Panc1 (cell line): ENCODE measurements around the gene KRT34. TPM values are rescaled to one million over a fixed set of nuclear protein-coding genes. Genes with fewer than 3 reads are reported as not detected.

ENCODE experiments used
- ATAC-seq: fragments of 200-7000 bp; cut with Tn5 transposase; 2 replicates; pipeline ENCODE4 v1.9.1; 2020; ENCODE audit warnings: mild to moderate bottlenecking, moderate library complexity
- BruUV-seq: library from RNA; stranded (reverse); fragments of 400-500 nt; replicated peaks from 2 replicates; lab custom pipeline; 2021; lab: Mats Ljungman, UMichigan
- CTCF ChIA-PET: fragments of 300-600 bp; sonication (Branson Sonifier 250); formaldehyde crosslinking; loops from one replicate; lab custom pipeline; 2022; ENCODE audit warnings: antibody characterized with exemption; lab: Charles Lee
- POLR2A ChIA-PET: fragments of 300-600 bp; sonication (Branson Sonifier 250); formaldehyde crosslinking; loops from one replicate; lab custom pipeline; 2022; ENCODE audit warnings: antibody characterized with exemption; lab: Charles Lee
- DNase-seq: peaks from one replicate; pipeline ENCODE4 v3.0.0-alpha.2; 2010; ENCODE audit warnings: low read depth, low spot score
- H3K27ac ChIP-seq: 2 replicates; pipeline ENCODE4 v1.5.1; 2011; ENCODE audit warnings: mild to moderate bottlenecking, low read length, inconsistent platforms
- H3K27me3 ChIP-seq: fragments of 200-500 bp; sonication (Bioruptor generic); 2 replicates; pipeline ENCODE4 v1.6.0; 2014; ENCODE audit warnings: low read length, inconsistent platforms; ENCODE audit not compliant: control insufficient read depth, insufficient read depth
- H3K36me3 ChIP-seq: fragments of 200-500 bp; sonication (Bioruptor generic); 2 replicates; pipeline ENCODE4 v1.5.1; 2014; ENCODE audit warnings: inconsistent platforms, mild to moderate bottlenecking, low read length, moderate library complexity; ENCODE audit not compliant: control insufficient read depth, insufficient read depth
- H3K4me1 ChIP-seq: 2 replicates; pipeline ENCODE4 v1.5.1; 2011; ENCODE audit warnings: inconsistent platforms, mild to moderate bottlenecking, low read length, moderate library complexity; ENCODE audit not compliant: control insufficient read depth, insufficient read depth
- H3K4me3 ChIP-seq, 2 experiments: 2 replicates each; pipeline ENCODE4 v1.5.1; 2011 to 2012; ENCODE audit warnings: low read depth in 2 of 2, low read length in 2 of 2, mild to moderate bottlenecking in 2 of 2, inconsistent platforms in 1 of 2, moderate library complexity in 1 of 2
- H3K9me3 ChIP-seq: fragments of 200-500 bp; sonication (Bioruptor generic); 2 replicates; pipeline ENCODE4 v1.5.1; 2014; ENCODE audit warnings: low read depth, mild to moderate bottlenecking, inconsistent platforms, low read length, moderate library complexity; ENCODE audit not compliant: control insufficient read depth, insufficient read depth
- POLR2AphosphoS5 ChIP-seq: IDR thresholded peaks from 2 replicates; pipeline ENCODE4 v1.6.1; 2012; ENCODE audit warnings: mild to moderate bottlenecking, low read depth, low read length, moderate library complexity
- SIN3A ChIP-seq: IDR thresholded peaks from 2 replicates; pipeline ENCODE4 v1.6.1; 2012; ENCODE audit warnings: low read depth, mild to moderate bottlenecking, low read length, moderate library complexity, borderline replicate concordance; ENCODE audit not compliant: insufficient read depth
- TCF7L2 ChIP-seq: IDR thresholded peaks from 2 replicates; pipeline ENCODE4 v1.6.1; 2011; ENCODE audit warnings: mild to moderate bottlenecking, low read depth, low read length, inconsistent platforms
- in situ Hi-C: cut with HindIII; loops from 2 replicates; pipeline ENCODE4 v1.10.0; 2016; ENCODE audit warnings: low sequenced_read_pairs, low pct_unique_long_range_greater_than_20kb
- intact Hi-C: fragments of 100-400 bp; cut with micrococcal nuclease; formaldehyde crosslinking; loops from one replicate; pipeline ENCODE4 v1.10.0; 2022; ENCODE audit not compliant: unreplicated experiment
- total RNA-seq: library from RNA; stranded (reverse); gene quantifications from one replicate; pipeline ENCODE4 v1.2.1, GENCODE V29; 2021; ENCODE audit not compliant: unreplicated experiment
- TF ChIP-seq, protein P1 (sequence below), 2 experiments: IDR thresholded peaks; 2 replicates each; pipeline ENCODE4 v1.6.1; 2011 to 2012; ENCODE audit warnings: low read depth in 2 of 2, control low read depth in 1 of 2, low read length in 1 of 2, mild to moderate bottlenecking in 1 of 2, moderate library complexity in 1 of 2; ENCODE audit not compliant: insufficient read depth in 1 of 2
- TF ChIP-seq, protein P2 (sequence below): fragments of 450-650 bp; IDR thresholded peaks from 2 replicates; pipeline ENCODE4 v1.5.1; 2017; ENCODE audit warnings: mild to moderate bottlenecking

The KRT34 gene
- total RNA-seq, 1 experiment from 2014 or later: not detected

DNA sequence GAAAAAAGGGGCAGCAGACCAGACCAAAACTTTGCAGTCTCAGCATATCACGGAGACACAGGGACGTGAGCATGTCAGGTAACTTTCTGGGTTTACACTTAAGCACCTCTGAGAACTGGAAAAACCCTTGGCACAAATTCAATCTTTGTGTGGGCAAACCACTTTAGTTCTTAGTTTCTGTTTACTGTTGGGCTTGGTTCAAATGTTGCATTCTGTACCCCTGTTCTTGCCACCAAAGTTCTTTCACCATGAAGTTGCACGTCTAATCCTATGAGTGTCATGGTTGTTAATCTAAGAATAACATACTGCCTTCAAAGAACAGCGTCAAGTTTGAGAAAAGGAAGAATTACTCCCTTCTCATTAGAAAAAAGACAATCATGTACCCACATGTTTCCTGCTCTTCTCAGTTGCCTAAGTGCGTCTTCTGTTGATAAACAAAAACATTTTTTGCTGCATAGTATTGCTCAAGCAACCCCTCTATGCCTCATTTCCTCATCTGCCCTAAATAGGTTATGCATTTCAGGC is 43.1 kb downstream of the KRT34 start:
- ChIA-PET POLR2A (no interaction called here), CTCF (no interaction called here)
- no peaks in the 10 kb centered on the region for H3K9me3 ChIP-seq
- H3K4me1 ChIP-seq: no peaks in the 10 kb centered on the region
- no peaks in the 10 kb centered on the region for H3K36me3 ChIP-seq
- no peak for TF ChIP-seq SIN3A
- TF ChIP-seq TCF7L2: no peak
- TF ChIP-seq, protein P1, sequence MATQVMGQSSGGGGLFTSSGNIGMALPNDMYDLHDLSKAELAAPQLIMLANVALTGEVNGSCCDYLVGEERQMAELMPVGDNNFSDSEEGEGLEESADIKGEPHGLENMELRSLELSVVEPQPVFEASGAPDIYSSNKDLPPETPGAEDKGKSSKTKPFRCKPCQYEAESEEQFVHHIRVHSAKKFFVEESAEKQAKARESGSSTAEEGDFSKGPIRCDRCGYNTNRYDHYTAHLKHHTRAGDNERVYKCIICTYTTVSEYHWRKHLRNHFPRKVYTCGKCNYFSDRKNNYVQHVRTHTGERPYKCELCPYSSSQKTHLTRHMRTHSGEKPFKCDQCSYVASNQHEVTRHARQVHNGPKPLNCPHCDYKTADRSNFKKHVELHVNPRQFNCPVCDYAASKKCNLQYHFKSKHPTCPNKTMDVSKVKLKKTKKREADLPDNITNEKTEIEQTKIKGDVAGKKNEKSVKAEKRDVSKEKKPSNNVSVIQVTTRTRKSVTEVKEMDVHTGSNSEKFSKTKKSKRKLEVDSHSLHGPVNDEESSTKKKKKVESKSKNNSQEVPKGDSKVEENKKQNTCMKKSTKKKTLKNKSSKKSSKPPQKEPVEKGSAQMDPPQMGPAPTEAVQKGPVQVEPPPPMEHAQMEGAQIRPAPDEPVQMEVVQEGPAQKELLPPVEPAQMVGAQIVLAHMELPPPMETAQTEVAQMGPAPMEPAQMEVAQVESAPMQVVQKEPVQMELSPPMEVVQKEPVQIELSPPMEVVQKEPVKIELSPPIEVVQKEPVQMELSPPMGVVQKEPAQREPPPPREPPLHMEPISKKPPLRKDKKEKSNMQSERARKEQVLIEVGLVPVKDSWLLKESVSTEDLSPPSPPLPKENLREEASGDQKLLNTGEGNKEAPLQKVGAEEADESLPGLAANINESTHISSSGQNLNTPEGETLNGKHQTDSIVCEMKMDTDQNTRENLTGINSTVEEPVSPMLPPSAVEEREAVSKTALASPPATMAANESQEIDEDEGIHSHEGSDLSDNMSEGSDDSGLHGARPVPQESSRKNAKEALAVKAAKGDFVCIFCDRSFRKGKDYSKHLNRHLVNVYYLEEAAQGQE (IDR thresholded peaks at IDR 0.05; ENCODE audit: insufficient read depth in 1 of 2, low read depth in 2 of 2, low read length in 1 of 2): no peak
- no peak for TF ChIP-seq POLR2AphosphoS5
- TF ChIP-seq, protein P2, sequence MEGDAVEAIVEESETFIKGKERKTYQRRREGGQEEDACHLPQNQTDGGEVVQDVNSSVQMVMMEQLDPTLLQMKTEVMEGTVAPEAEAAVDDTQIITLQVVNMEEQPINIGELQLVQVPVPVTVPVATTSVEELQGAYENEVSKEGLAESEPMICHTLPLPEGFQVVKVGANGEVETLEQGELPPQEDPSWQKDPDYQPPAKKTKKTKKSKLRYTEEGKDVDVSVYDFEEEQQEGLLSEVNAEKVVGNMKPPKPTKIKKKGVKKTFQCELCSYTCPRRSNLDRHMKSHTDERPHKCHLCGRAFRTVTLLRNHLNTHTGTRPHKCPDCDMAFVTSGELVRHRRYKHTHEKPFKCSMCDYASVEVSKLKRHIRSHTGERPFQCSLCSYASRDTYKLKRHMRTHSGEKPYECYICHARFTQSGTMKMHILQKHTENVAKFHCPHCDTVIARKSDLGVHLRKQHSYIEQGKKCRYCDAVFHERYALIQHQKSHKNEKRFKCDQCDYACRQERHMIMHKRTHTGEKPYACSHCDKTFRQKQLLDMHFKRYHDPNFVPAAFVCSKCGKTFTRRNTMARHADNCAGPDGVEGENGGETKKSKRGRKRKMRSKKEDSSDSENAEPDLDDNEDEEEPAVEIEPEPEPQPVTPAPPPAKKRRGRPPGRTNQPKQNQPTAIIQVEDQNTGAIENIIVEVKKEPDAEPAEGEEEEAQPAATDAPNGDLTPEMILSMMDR: no peak
- no peak for ATAC-seq
- no peak overlapping the region for H3K4me3 ChIP-seq
- no peak for DNase-seq
- no peaks in the 10 kb centered on the region for H3K27me3 ChIP-seq
- no peak overlapping the region for H3K27ac ChIP-seq
- in situ Hi-C loops: no loop called here
- intact Hi-C loops: loop anchor here (5.0 kb wide), 1 partner anchor 432 kb away; no protein-coding TSS in a partner anchor
- BruUV-seq: no TSS peak

DNA sequence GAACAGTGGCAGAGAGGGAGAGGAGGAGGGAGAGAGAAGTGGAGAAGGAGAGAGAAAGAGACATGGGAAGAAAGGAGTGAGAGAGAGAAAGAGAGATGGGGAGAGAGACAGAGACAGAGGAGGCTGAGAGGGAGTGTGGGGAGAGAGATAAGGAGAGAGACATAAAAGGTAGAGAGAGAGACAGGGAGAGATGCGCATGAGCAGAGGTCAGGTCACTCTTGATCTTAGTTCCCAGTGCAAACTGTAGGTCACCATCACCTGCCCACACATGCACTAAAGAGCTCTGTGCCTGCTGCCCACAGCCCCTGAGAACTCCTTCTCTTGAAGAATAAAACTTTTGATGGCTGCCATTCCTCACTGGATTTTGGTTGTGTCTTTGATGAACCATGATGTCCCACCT is 46.4 kb downstream of the KRT34 start:
- in situ Hi-C loops (no loop called here), intact Hi-C loops (loop anchor here (5.0 kb wide), 1 partner anchor 428 kb away; no protein-coding TSS in a partner anchor)
- no peaks in the 10 kb centered on the region for H3K4me1 ChIP-seq
- TF ChIP-seq, protein P1 (IDR thresholded peaks at IDR 0.05; ENCODE audit: insufficient read depth in 1 of 2, low read depth in 2 of 2, low read length in 1 of 2): no peak
- TF ChIP-seq, protein P2: no peak
- TF ChIP-seq SIN3A (no peak), POLR2AphosphoS5 (no peak), TCF7L2 (no peak)
- no TSS peak for BruUV-seq
- DNase-seq (no peak), ATAC-seq (no peak)
- H3K27ac ChIP-seq: no peak overlapping the region
- ChIA-PET CTCF (no interaction called here), POLR2A (no interaction called here)
- no peak overlapping the region for H3K4me3 ChIP-seq
- no peaks in the 10 kb centered on the region for H3K36me3 ChIP-seq
- H3K27me3 ChIP-seq: no peaks in the 10 kb centered on the region
- H3K9me3 ChIP-seq: no peaks in the 10 kb centered on the region
